HCT116 (cell line): Measurements from ENCODE around the gene DEFB126. TPM values are rescaled to one million over a fixed set of nuclear protein-coding genes. Genes with fewer than 3 reads are reported as not detected.
"Not testable (repeated sequence)": the region's sequence is repeated elsewhere in the genome, so short reads cannot be mapped to it uniquely, and the experiment has no call there.

Experiments
- ATAC-seq: fragments of 200-7000 bp; cut with Tn5 transposase; 2 replicates; pipeline ENCODE4 v1.9.1; 2020; ENCODE audit warnings: mild to moderate bottlenecking, moderate library complexity
- BruUV-seq: library from RNA; stranded (reverse); fragments of 400-500 nt; replicated peaks from 2 replicates; lab custom pipeline; 2021; lab: Mats Ljungman, UMichigan
- CTCF ChIA-PET: fragments of 300-600 bp; sonication (Branson Sonifier 250); formaldehyde crosslinking; loops from one replicate; lab custom pipeline; 2021; ENCODE audit warnings: antibody characterized with exemption; lab: Charles Lee
- POLR2A ChIA-PET: fragments of 300-600, 350-600 bp; sonication (Branson Sonifier 250); formaldehyde crosslinking; loops from one replicate; lab custom pipeline; 2021; ENCODE audit warnings: antibody characterized with exemption; lab: Charles Lee
- RAD21 ChIA-PET, 2 experiments: fragments of 300-600 bp; sonication (Branson Sonifier 250); formaldehyde crosslinking; loops; one replicate each; lab custom pipeline; 2023; ENCODE audit warnings: low total read pairs in 2 of 2; ENCODE audit not compliant: uncharacterized antibody in 2 of 2, unreplicated experiment in 2 of 2, low non-redundant PET in 1 of 2; lab: Charles Lee
- DNase-seq: peaks from one replicate; pipeline ENCODE4 v3.0.0-alpha.2; 2010; ENCODE audit warnings: low read depth, low spot score
- H2AFZ ChIP-seq: fragments of 200-600 bp; shearing (Covaris generic), sonication (generic); 2 replicates; pipeline ENCODE4 v1.6.1; 2017; ENCODE audit warnings: low read depth, mixed run types, mixed read lengths, antibody characterized with exemption, low read length; ENCODE audit not compliant: poor library complexity, severe bottlenecking
- H3K27ac ChIP-seq: 2 replicates; pipeline ENCODE4 v1.5.1; 2012; ENCODE audit warnings: low read depth, low read length
- H3K27me3 ChIP-seq: fragments of 200-600 bp; sonication (generic); 2 replicates; pipeline ENCODE4 v1.6.1; 2016; ENCODE audit warnings: mixed run types, low read length, mixed read lengths; ENCODE audit not compliant: insufficient read depth
- H3K36me3 ChIP-seq, 2 experiments: fragments of 200-500 bp in 1 of 2; fragments of 200-600 bp in 1 of 2; sonication (Bioruptor generic) in 1 of 2; sonication (generic) in 1 of 2; 2 replicates each; pipeline versions ENCODE4 v1.5.1 to v1.6.1; 2014 to 2016; ENCODE audit warnings: low read length in 2 of 2, inconsistent platforms in 1 of 2, mixed read lengths in 1 of 2, mixed run types in 1 of 2; ENCODE audit not compliant: insufficient read depth in 2 of 2, control insufficient read depth in 1 of 2
- H3K4me1 ChIP-seq, 2 experiments: fragments of 200-600 bp in 1 of 2; sonication (generic) in 1 of 2; 2 replicates each; pipeline versions ENCODE4 v1.5.1 to v1.6.1; 2012 to 2017; ENCODE audit warnings: low read length in 2 of 2, inconsistent platforms in 1 of 2, mild to moderate bottlenecking in 1 of 2, mixed read lengths in 1 of 2, mixed run types in 1 of 2, moderate library complexity in 1 of 2; ENCODE audit not compliant: insufficient read depth in 2 of 2, control insufficient read depth in 1 of 2
- H3K4me2 ChIP-seq: fragments of 200-600 bp; sonication (generic); 2 replicates; pipeline ENCODE4 v1.6.1; 2017; ENCODE audit warnings: mixed run types, low read length, mixed read lengths
- H3K4me3 ChIP-seq, 2 experiments: fragments of 200-600 bp in 1 of 2; sonication (generic) in 1 of 2; replicated peaks in 1 of 2; 2 replicates each; pipeline ENCODE4 v1.5.1; 2011 to 2016; ENCODE audit warnings: low read length in 2 of 2, control low read depth in 1 of 2, low read depth in 1 of 2, mild to moderate bottlenecking in 1 of 2, mixed read lengths in 1 of 2, mixed run types in 1 of 2
- H3K79me2 ChIP-seq: fragments of 200-600 bp; sonication (generic); 2 replicates; pipeline ENCODE4 v1.6.1; 2017; ENCODE audit warnings: mild to moderate bottlenecking, mixed run types, low read length, moderate library complexity, mixed read lengths; ENCODE audit not compliant: insufficient read depth
- H3K9ac ChIP-seq: fragments of 200-600 bp; sonication (generic); 2 replicates; pipeline ENCODE4 v1.6.1; 2016; ENCODE audit warnings: low read length, mixed read lengths
- H3K9me2 ChIP-seq: fragments of 200-600 bp; sonication (generic), shearing (Covaris generic); 2 replicates; pipeline ENCODE4 v1.6.1; 2017; ENCODE audit warnings: mixed run types, mild to moderate bottlenecking, moderate library complexity; ENCODE audit not compliant: insufficient read depth
- H3K9me3 ChIP-seq, 2 experiments: fragments of 200-500 bp in 1 of 2; fragments of 200-600 bp in 1 of 2; sonication (Bioruptor generic) in 1 of 2; sonication (generic) in 1 of 2; 2 replicates each; pipeline ENCODE4 v1.6.1; 2014 to 2017; ENCODE audit warnings: low read length in 2 of 2, mixed read lengths in 2 of 2, inconsistent platforms in 1 of 2, low read depth in 1 of 2, mild to moderate bottlenecking in 1 of 2, mixed run types in 1 of 2, moderate library complexity in 1 of 2; ENCODE audit not compliant: control insufficient read depth in 1 of 2, insufficient read depth in 1 of 2
- H4K20me1 ChIP-seq: fragments of 200-600 bp; sonication (generic), shearing (Covaris generic); 2 replicates; pipeline ENCODE4 v1.6.1; 2017; ENCODE audit warnings: mixed run types, mild to moderate bottlenecking, moderate library complexity; ENCODE audit not compliant: insufficient read depth
- CEBPB ChIP-seq: IDR thresholded peaks from 2 replicates; pipeline ENCODE4 v1.6.1; 2012; ENCODE audit warnings: low read depth
- RAD21 ChIP-seq: IDR thresholded peaks from 2 replicates; pipeline ENCODE4 v1.6.1; 2012; ENCODE audit warnings: low read depth, mild to moderate bottlenecking
- intact Hi-C: fragments of 100-400 bp; cut with micrococcal nuclease; formaldehyde crosslinking; loops from 2 replicates; pipeline ENCODE4 v1.10.0; 2022
- total RNA-seq: library from RNA; stranded (reverse); gene quantifications from one replicate; pipeline ENCODE4 v1.2.1, GENCODE V29; 2021; ENCODE audit not compliant: unreplicated experiment
- TF ChIP-seq, protein P1 (sequence below): IDR thresholded peaks from 2 replicates; pipeline ENCODE4 v1.6.1; 2012; ENCODE audit warnings: low read depth
- TF ChIP-seq, protein P2 (sequence below), 3 experiments: fragments of 200-600 bp in 1 of 3; sonication (generic) in 1 of 3; IDR thresholded peaks in 2 of 3; conservative IDR thresholded peaks in 1 of 3; 2 replicates each; pipeline ENCODE4 v1.5.1; 2012 to 2017; ENCODE audit warnings: low read depth in 2 of 3, low read length in 2 of 3, antibody characterized with exemption in 1 of 3, borderline replicate concordance in 1 of 3, control low read depth in 1 of 3, mild to moderate bottlenecking in 1 of 3, mixed read lengths in 1 of 3, mixed run types in 1 of 3, moderate library complexity in 1 of 3; ENCODE audit not compliant: insufficient read depth in 1 of 3

Gene DEFB126
- total RNA-seq, 1 experiment from 2014 or later: not detected

DNA sequence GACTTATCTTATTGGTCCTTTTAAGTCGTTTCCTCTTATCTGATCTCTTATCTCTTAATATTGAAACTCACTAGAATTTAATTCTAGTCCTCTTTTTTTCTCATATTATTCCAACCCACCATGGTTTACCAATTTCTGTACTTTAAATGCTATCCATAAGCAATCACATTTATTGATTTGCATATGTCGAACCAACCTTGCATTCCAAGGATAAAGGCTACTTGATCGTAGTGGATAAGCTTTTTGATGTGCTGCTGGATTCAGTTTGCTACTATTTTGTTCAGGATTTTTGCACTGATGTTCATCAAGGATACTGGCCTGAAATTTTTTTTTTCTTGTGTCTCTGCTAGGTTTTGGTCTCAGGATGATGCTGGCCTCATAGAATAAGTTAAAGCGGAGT, 47.2 kb upstream of the DEFB126 start (continued):
- TF ChIP-seq, protein P1, sequence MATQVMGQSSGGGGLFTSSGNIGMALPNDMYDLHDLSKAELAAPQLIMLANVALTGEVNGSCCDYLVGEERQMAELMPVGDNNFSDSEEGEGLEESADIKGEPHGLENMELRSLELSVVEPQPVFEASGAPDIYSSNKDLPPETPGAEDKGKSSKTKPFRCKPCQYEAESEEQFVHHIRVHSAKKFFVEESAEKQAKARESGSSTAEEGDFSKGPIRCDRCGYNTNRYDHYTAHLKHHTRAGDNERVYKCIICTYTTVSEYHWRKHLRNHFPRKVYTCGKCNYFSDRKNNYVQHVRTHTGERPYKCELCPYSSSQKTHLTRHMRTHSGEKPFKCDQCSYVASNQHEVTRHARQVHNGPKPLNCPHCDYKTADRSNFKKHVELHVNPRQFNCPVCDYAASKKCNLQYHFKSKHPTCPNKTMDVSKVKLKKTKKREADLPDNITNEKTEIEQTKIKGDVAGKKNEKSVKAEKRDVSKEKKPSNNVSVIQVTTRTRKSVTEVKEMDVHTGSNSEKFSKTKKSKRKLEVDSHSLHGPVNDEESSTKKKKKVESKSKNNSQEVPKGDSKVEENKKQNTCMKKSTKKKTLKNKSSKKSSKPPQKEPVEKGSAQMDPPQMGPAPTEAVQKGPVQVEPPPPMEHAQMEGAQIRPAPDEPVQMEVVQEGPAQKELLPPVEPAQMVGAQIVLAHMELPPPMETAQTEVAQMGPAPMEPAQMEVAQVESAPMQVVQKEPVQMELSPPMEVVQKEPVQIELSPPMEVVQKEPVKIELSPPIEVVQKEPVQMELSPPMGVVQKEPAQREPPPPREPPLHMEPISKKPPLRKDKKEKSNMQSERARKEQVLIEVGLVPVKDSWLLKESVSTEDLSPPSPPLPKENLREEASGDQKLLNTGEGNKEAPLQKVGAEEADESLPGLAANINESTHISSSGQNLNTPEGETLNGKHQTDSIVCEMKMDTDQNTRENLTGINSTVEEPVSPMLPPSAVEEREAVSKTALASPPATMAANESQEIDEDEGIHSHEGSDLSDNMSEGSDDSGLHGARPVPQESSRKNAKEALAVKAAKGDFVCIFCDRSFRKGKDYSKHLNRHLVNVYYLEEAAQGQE: no peak
- TF ChIP-seq, protein P2, sequence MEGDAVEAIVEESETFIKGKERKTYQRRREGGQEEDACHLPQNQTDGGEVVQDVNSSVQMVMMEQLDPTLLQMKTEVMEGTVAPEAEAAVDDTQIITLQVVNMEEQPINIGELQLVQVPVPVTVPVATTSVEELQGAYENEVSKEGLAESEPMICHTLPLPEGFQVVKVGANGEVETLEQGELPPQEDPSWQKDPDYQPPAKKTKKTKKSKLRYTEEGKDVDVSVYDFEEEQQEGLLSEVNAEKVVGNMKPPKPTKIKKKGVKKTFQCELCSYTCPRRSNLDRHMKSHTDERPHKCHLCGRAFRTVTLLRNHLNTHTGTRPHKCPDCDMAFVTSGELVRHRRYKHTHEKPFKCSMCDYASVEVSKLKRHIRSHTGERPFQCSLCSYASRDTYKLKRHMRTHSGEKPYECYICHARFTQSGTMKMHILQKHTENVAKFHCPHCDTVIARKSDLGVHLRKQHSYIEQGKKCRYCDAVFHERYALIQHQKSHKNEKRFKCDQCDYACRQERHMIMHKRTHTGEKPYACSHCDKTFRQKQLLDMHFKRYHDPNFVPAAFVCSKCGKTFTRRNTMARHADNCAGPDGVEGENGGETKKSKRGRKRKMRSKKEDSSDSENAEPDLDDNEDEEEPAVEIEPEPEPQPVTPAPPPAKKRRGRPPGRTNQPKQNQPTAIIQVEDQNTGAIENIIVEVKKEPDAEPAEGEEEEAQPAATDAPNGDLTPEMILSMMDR (IDR thresholded peaks at IDR 0.05 in 2 of 3, conservative IDR thresholded peaks at IDR 0.05 in 1 of 3; ENCODE audit: borderline replicate concordance in 1 of 3, insufficient read depth in 1 of 3, low read depth in 2 of 3, low read length in 2 of 3): no peak
- TF ChIP-seq RAD21 (no peak), CEBPB (no peak)
- TF ChIP-seq, all 23 proteins: peak for 0

DNA sequence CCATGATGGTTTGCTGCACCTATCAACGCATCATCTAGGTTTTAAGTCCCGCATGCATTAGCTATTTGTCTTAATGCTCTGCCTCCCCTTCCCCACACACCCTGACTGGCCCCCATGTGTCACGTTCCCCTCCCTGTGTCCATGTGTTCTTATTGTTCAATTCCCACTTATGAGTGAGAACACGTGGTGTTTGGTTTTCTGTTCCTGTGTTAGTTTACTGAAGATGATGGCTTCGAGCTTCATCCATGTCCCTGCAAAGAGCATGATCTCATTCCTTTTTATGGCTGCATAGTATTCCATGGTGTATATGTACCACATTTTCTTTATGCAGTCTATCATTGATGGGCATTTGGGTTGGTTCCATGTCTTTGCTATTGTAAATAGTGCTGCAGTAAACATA, 44.7 kb upstream of the DEFB126 start:
- BruUV-seq, H3K9me3 ChIP-seq, ATAC-seq: not testable (repeated sequence)

More for the DNA sequence above, 44.7 kb upstream of the DEFB126 start:
- H3K9me2 ChIP-seq, RAD21 ChIA-PET, H3K27ac ChIP-seq, H3K4me3 ChIP-seq, H2AFZ ChIP-seq, H4K20me1 ChIP-seq, H3K4me1 ChIP-seq, H3K36me3 ChIP-seq, H3K79me2 ChIP-seq, intact Hi-C loops, DNase-seq, H3K9ac ChIP-seq, POLR2A ChIA-PET, H3K4me2 ChIP-seq, H3K27me3 ChIP-seq, CTCF ChIA-PET: not testable (repeated sequence)
